Gastroesophageal sphincter (tissue), 3 donors: Measurements from ENCODE around the gene CHGA.

Experiments
- EP300 ChIP-seq: sonication (generic); formaldehyde crosslinking; IDR thresholded peaks from one replicate; pipeline ENCODE4 v1.6.1; 2017; ENCODE audit warnings: antibody characterized with exemption, mild to moderate bottlenecking
- POLR2A ChIP-seq, 2 donors: fragments of 450-650 bp; IDR thresholded peaks; one replicate each; pipeline ENCODE4 v1.6.1; 2017; ENCODE audit warnings: antibody characterized with exemption in 2 of 2, mild to moderate bottlenecking in 2 of 2, moderate library complexity in 1 of 2
- POLR2AphosphoS5 ChIP-seq: sonication (generic); formaldehyde crosslinking; IDR thresholded peaks from one replicate; pipeline ENCODE4 v1.6.1; 2017; ENCODE audit warnings: antibody characterized with exemption
- TF ChIP-seq, protein P1 (sequence below), 4 experiments: fragments of 200-600 bp in 2 of 4; fragments of 450-650 bp in 2 of 4; sonication (generic) in 1 of 4; IDR thresholded peaks; one replicate each; pipeline ENCODE4 v1.5.1; 2017 to 2019; ENCODE audit warnings: antibody characterized with exemption in 4 of 4, mild to moderate bottlenecking in 2 of 4, moderate library complexity in 2 of 4

DNA sequence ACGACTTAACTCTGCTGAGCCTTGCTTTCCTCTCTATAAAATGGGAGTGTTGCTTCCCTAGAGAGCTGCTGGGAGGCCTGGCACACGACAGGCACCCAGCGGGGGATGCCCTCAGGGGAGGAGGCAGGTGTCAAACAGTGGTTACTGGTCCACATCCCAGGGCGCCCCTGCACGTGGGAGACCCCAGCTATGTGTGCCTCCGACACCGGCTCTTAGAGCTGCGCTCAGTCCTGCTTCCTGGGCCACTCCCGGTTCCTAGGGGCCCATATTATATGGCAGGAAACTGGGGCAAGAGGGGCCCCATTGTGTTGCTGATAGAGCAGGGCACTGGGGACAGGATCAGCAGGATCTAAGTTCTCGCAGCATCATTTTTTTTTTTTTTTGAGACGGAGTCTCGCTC lies 47.3 kb downstream of the CHGA start:
- TF ChIP-seq, protein P1, sequence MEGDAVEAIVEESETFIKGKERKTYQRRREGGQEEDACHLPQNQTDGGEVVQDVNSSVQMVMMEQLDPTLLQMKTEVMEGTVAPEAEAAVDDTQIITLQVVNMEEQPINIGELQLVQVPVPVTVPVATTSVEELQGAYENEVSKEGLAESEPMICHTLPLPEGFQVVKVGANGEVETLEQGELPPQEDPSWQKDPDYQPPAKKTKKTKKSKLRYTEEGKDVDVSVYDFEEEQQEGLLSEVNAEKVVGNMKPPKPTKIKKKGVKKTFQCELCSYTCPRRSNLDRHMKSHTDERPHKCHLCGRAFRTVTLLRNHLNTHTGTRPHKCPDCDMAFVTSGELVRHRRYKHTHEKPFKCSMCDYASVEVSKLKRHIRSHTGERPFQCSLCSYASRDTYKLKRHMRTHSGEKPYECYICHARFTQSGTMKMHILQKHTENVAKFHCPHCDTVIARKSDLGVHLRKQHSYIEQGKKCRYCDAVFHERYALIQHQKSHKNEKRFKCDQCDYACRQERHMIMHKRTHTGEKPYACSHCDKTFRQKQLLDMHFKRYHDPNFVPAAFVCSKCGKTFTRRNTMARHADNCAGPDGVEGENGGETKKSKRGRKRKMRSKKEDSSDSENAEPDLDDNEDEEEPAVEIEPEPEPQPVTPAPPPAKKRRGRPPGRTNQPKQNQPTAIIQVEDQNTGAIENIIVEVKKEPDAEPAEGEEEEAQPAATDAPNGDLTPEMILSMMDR (IDR thresholded peaks at IDR 0.05), result no peak
- no peak for TF ChIP-seq EP300
- TF ChIP-seq POLR2A (IDR thresholded peaks at IDR 0.05), result no peak
- TF ChIP-seq POLR2AphosphoS5, result no peak
